WTC11 (cell line): ENCODE data around the gene LRRC18. TPM values are rescaled to one million over a fixed set of nuclear protein-coding genes. Genes with fewer than 3 reads are reported as not detected.

ENCODE experiments used
- ATAC-seq: fragments of 200-7000 bp; cut with Tn5 transposase; 2 replicates; pipeline ENCODE4 v1.10.0; 2021; ENCODE audit warnings: mild to moderate bottlenecking, moderate library complexity
- CTCF ChIA-PET: fragments of 300-600 bp; sonication (Branson Sonifier 250); formaldehyde crosslinking; loops from one replicate; lab custom pipeline; 2021; ENCODE audit warnings: antibody characterized with exemption; lab: Charles Lee
- POLR2A ChIA-PET: fragments of 350-600 bp; sonication (Branson Sonifier 250); formaldehyde crosslinking; loops from one replicate; lab custom pipeline; 2021; ENCODE audit warnings: antibody characterized with exemption; lab: Charles Lee
- DNase-seq: peaks from one replicate; pipeline ENCODE4 v3.0.0; 2021; ENCODE audit warnings: low spot score
- H3K27ac Mint-ChIP-seq: 2 replicates; pipeline ENCODE4 v1.8.0; 2021; ENCODE audit warnings: mixed read lengths
- H3K27me3 Mint-ChIP-seq: 2 replicates; pipeline ENCODE4 v1.8.0; 2021; ENCODE audit warnings: low read depth, mild to moderate bottlenecking, moderate library complexity, mixed read lengths
- H3K36me3 Mint-ChIP-seq: 2 replicates; pipeline ENCODE4 v1.8.0; 2021; ENCODE audit warnings: mixed read lengths
- H3K4me1 Mint-ChIP-seq: 2 replicates; pipeline ENCODE4 v1.8.0; 2022; ENCODE audit warnings: mixed read lengths
- H3K4me3 Mint-ChIP-seq: 2 replicates; pipeline ENCODE4 v1.8.0; 2021; ENCODE audit warnings: mild to moderate bottlenecking, moderate library complexity, mixed read lengths
- H3K9me3 Mint-ChIP-seq: 2 replicates; pipeline ENCODE4 v1.8.0; 2021; ENCODE audit warnings: mixed read lengths
- ATF3 ChIP-seq: sonication (generic); formaldehyde crosslinking; conservative IDR thresholded peaks from 2 replicates; pipeline ENCODE4 v1.8.1; 2022; ENCODE audit warnings: mild to moderate bottlenecking, missing genetic modification reagents
- FOXJ3 ChIP-seq: sonication (generic); formaldehyde crosslinking; IDR thresholded peaks from 2 replicates; pipeline ENCODE4 v1.9.0; 2021; ENCODE audit warnings: missing genetic modification reagents, mild to moderate bottlenecking, borderline replicate concordance
- FOXP1 ChIP-seq: sonication (generic); formaldehyde crosslinking; IDR thresholded peaks from 2 replicates; pipeline ENCODE4 v1.8.0; 2022; ENCODE audit warnings: missing genetic modification reagents, mild to moderate bottlenecking, moderate library complexity, borderline replicate concordance
- GRHL2 ChIP-seq: fragments of 250-450 bp; sonication (Bioruptor Pico); IDR thresholded peaks from 2 replicates; pipeline ENCODE4 v1.8.0; 2022; ENCODE audit warnings: mild to moderate bottlenecking, moderate library complexity; ENCODE audit not compliant: insufficient replicate concordance, severe bottlenecking
- HMGXB4 ChIP-seq: sonication (generic); formaldehyde crosslinking; IDR thresholded peaks from 2 replicates; pipeline ENCODE4 v1.8.1; 2023; ENCODE audit warnings: mild to moderate bottlenecking, moderate library complexity, missing genetic modification reagents
- IRF2 ChIP-seq: sonication (generic); formaldehyde crosslinking; IDR thresholded peaks from 2 replicates; pipeline ENCODE4 v1.8.0; 2022; ENCODE audit warnings: low read depth, missing genetic modification reagents, borderline replicate concordance
- JUN ChIP-seq: sonication (generic); formaldehyde crosslinking; IDR thresholded peaks from 2 replicates; pipeline ENCODE4 v1.8.0; 2023; ENCODE audit warnings: mild to moderate bottlenecking, missing genetic modification reagents
- KAT7 ChIP-seq: sonication (generic); formaldehyde crosslinking; IDR thresholded peaks from 2 replicates; pipeline ENCODE4 v1.8.1; 2023; ENCODE audit warnings: missing genetic modification reagents, mild to moderate bottlenecking, borderline replicate concordance
- NR2C2 ChIP-seq: sonication (generic); formaldehyde crosslinking; IDR thresholded peaks from 2 replicates; pipeline ENCODE4 v1.8.0; 2022; ENCODE audit warnings: mild to moderate bottlenecking, missing genetic modification reagents
- TEAD1 ChIP-seq: sonication (generic); formaldehyde crosslinking; IDR thresholded peaks from 2 replicates; pipeline ENCODE4 v1.8.0; 2022; ENCODE audit warnings: mild to moderate bottlenecking, missing genetic modification reagents
- TEAD4 ChIP-seq: sonication (generic); formaldehyde crosslinking; IDR thresholded peaks from 2 replicates; pipeline ENCODE4 v1.8.0; 2022; ENCODE audit warnings: mild to moderate bottlenecking, missing genetic modification reagents
- TP53 ChIP-seq: sonication (generic); formaldehyde crosslinking; IDR thresholded peaks from 2 replicates; pipeline ENCODE4 v1.8.1; 2023; ENCODE audit warnings: mild to moderate bottlenecking, missing genetic modification reagents
- ZNF219 ChIP-seq: sonication (generic); formaldehyde crosslinking; IDR thresholded peaks from 2 replicates; pipeline ENCODE4 v1.8.0; 2023; ENCODE audit warnings: missing genetic modification reagents, mild to moderate bottlenecking, borderline replicate concordance
- ZNF281 ChIP-seq: sonication (generic); formaldehyde crosslinking; IDR thresholded peaks from 2 replicates; pipeline ENCODE4 v1.8.0; 2023; ENCODE audit warnings: mild to moderate bottlenecking, missing genetic modification reagents
- ZNF416 ChIP-seq: fragments of 250-450 bp; sonication (Bioruptor Pico); IDR thresholded peaks from 2 replicates; pipeline ENCODE4 v1.9.0; 2021; ENCODE audit warnings: mild to moderate bottlenecking, inconsistent platforms
- ZNF423 ChIP-seq: fragments of 250-450 bp; sonication (Bioruptor Pico); IDR thresholded peaks from 2 replicates; pipeline ENCODE4 v2.1.2; 2022; ENCODE audit warnings: mild to moderate bottlenecking, moderate library complexity
- total RNA-seq: library from RNA; stranded (reverse); gene quantifications from 3 replicates; pipeline ENCODE4 v1.2.3, GENCODE V29; 2021
- TF ChIP-seq, protein P1 (sequence below): fragments of 250-450 bp; sonication (Bioruptor Pico); IDR thresholded peaks from 2 replicates; pipeline ENCODE4 v1.8.0; 2021; ENCODE audit warnings: mild to moderate bottlenecking
- TF ChIP-seq, protein P2 (sequence below): sonication (generic); formaldehyde crosslinking; IDR thresholded peaks from 2 replicates; pipeline ENCODE4 v1.8.1; 2022; ENCODE audit warnings: low read depth, missing genetic modification reagents, borderline replicate concordance

LRRC18 gene
- total RNA-seq, 1 experiment from 2014 or later = not detected

DNA sequence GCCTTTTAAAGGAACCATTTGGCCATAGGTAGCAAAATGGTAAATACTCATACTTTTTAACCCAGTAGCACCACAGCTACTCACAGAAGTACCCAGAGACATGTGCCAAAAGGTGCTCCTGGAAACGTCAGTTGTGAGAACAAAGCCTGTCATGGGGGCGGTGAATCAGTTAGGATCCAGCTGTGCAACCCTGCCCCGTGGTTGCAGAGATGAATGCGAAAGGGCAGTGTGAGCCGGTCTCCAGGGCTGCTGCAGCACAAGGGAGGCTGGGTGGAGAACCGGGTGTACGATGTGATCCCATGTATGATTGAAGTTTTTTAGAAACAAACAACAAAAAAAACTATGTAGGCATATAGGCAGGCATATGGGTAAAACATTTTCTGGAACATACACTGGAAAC is 1.3 kb upstream of the LRRC18 start:
- H3K4me3 Mint-ChIP-seq = no peak overlapping the region
- TF ChIP-seq FOXJ3 = no peak
- TF ChIP-seq KAT7 = no peak
- no peak for TF ChIP-seq TEAD1 (CRISPR knock-in tag)
- TF ChIP-seq ZNF219 = no peak
- no peak for TF ChIP-seq FOXP1 (CRISPR knock-in tag)
- TF ChIP-seq IRF2 (CRISPR knock-in tag) = no peak
- TF ChIP-seq ATF3 = no peak
- TF ChIP-seq, protein P1, sequence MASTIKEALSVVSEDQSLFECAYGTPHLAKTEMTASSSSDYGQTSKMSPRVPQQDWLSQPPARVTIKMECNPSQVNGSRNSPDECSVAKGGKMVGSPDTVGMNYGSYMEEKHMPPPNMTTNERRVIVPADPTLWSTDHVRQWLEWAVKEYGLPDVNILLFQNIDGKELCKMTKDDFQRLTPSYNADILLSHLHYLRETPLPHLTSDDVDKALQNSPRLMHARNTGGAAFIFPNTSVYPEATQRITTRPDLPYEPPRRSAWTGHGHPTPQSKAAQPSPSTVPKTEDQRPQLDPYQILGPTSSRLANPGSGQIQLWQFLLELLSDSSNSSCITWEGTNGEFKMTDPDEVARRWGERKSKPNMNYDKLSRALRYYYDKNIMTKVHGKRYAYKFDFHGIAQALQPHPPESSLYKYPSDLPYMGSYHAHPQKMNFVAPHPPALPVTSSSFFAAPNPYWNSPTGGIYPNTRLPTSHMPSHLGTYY (CRISPR knock-in tag) = no peak
- TF ChIP-seq ZNF423 (CRISPR knock-in tag) = no peak
- TF ChIP-seq ZNF416 (CRISPR knock-in tag) = no peak
- no peak for TF ChIP-seq ZNF281
- TF ChIP-seq JUN (CRISPR knock-in tag) = no peak
- no peaks in the 10 kb centered on the region for H3K9me3 Mint-ChIP-seq
- ChIA-PET POLR2A (no interaction called here), CTCF (no interaction called here)
- H3K27me3 Mint-ChIP-seq = no peaks in the 10 kb centered on the region
- no peaks in the 10 kb centered on the region for H3K36me3 Mint-ChIP-seq
- ATAC-seq = no peak
- DNase-seq = no peak
- H3K4me1 Mint-ChIP-seq = peaks cover 4% of the 10 kb centered on the region; the same call in 1 of the 2 replicates
- no peak overlapping the region for H3K27ac Mint-ChIP-seq

GRCh38 chr10:48940372-48940771 is 732 bp upstream of the LRRC18 start:
- no peaks in the 10 kb centered on the region; the same call in 1 of the 2 replicates for H3K4me1 Mint-ChIP-seq
- no peak for DNase-seq
- TF ChIP-seq ZNF281 (no peak), HMGXB4 (no peak), GRHL2 (CRISPR knock-in tag) (no peak), TP53 (no peak), NR2C2 (CRISPR knock-in tag) (no peak), JUN (CRISPR knock-in tag) (no peak), TEAD4 (CRISPR knock-in tag) (no peak)
- TF ChIP-seq, protein P2, sequence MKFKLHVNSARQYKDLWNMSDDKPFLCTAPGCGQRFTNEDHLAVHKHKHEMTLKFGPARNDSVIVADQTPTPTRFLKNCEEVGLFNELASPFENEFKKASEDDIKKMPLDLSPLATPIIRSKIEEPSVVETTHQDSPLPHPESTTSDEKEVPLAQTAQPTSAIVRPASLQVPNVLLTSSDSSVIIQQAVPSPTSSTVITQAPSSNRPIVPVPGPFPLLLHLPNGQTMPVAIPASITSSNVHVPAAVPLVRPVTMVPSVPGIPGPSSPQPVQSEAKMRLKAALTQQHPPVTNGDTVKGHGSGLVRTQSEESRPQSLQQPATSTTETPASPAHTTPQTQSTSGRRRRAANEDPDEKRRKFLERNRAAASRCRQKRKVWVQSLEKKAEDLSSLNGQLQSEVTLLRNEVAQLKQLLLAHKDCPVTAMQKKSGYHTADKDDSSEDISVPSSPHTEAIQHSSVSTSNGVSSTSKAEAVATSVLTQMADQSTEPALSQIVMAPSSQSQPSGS (CRISPR knock-in tag) = no peak
- H3K36me3 Mint-ChIP-seq = no peaks in the 10 kb centered on the region
- ChIA-PET POLR2A (no interaction called here), CTCF (no interaction called here)
- no peaks in the 10 kb centered on the region for H3K9me3 Mint-ChIP-seq
- H3K4me3 Mint-ChIP-seq = no peak overlapping the region
- H3K27ac Mint-ChIP-seq = no peak overlapping the region
- no peaks in the 10 kb centered on the region for H3K27me3 Mint-ChIP-seq
- ATAC-seq = no peak
